Renal cortex interstitium (tissue), 11 donors: Measurements from ENCODE around the gene PCK2. TPM values are rescaled to one million over a fixed set of nuclear protein-coding genes. Genes with fewer than 3 reads are reported as not detected.

Source experiments
- DNase-seq, 11 donors: peaks; one replicate each; pipeline ENCODE4 v3.0.0-alpha.2; 2013; ENCODE audit warnings: low read depth in 9 of 11, low spot score in 4 of 11; ENCODE audit errors: extremely low read depth in 1 of 11
- polyA plus RNA-seq, 3 donors: library from polyadenylated mRNA; unstranded; fragments of 120-200 nt; gene quantifications; one replicate each; pipeline ENCODE4 v1.2.1, GENCODE V29; 2013; ENCODE audit not compliant: insufficient read length in 3 of 3

Gene PCK2
- polyA plus RNA-seq, 3 donors: 28.9 to 37.3 (median 34.4) TPM

GRCh38 chr14:24071144-24071697 lies 22.9 kb upstream of the PCK2 start, which contains the start of gene CPNE6:
CPNE6 (plus strand) TSS chr14:24071562; CDS start chr14:24072937, 1,375 bp downstream.
- no peak for DNase-seq

- no peak for DNase-seq
These were observed 22.2 kb upstream of the PCK2 start for GRCh38 chr14:24071836-24072430.

GRCh38 chr14:24072436-24072835 lies 21.7 kb upstream of the PCK2 start:
- no peak for DNase-seq

- DNase-seq: no peak
These were observed 20.9 kb upstream of the PCK2 start for GRCh38 chr14:24072881-24073877.

GRCh38 chr14:24074625-24075484 lies 19.3 kb upstream of the PCK2 start:
- no peak for DNase-seq

GRCh38 chr14:24075485-24076301 lies 18.4 kb upstream of the PCK2 start:
- no peak for DNase-seq

- no peak for DNase-seq
These were observed 17.9 kb upstream of the PCK2 start for GRCh38 chr14:24076302-24076601.

- no peak for DNase-seq
These were observed 17.0 kb upstream of the PCK2 start for GRCh38 chr14:24077086-24077485.

GRCh38 chr14:24078146-24078545 lies 16.0 kb upstream of the PCK2 start:
- DNase-seq: no peak

GRCh38 chr14:24079491-24080141 lies 14.5 kb upstream of the PCK2 start:
- DNase-seq: no peak

- DNase-seq: no peak
These were observed 14.0 kb upstream of the PCK2 start for GRCh38 chr14:24080142-24080530.

- peak in 1 of 11 donors; percentile 36 for DNase-seq
These were observed 13.0 kb upstream of the PCK2 start for GRCh38 chr14:24080888-24081738.

GRCh38 chr14:24081739-24082211 lies 12.3 kb upstream of the PCK2 start:
- no peak for DNase-seq

GRCh38 chr14:24082411-24083080 lies 11.6 kb upstream of the PCK2 start:
- no peak for DNase-seq

- DNase-seq: no peak
These were observed 10.6 kb upstream of the PCK2 start for GRCh38 chr14:24083462-24083861.

- no peak for DNase-seq
These were observed 9.7 kb upstream of the PCK2 start for GRCh38 chr14:24084440-24084839.
